Liver (tissue), 3 donors: ENCODE results near the gene KIR2DL1.
"Not testable (repeated sequence)": the region's sequence is repeated elsewhere in the genome, so short reads cannot be mapped to it uniquely, and the experiment has no call there.

Experiments
- CTCF ChIP-seq: fragments of 150-350 bp; IDR thresholded peaks from 2 replicates; pipeline ENCODE4 v1.5.1; 2017; ENCODE audit warnings: improper control_type of control experiment, low read depth, low read length; ENCODE audit not compliant: missing input control
- EGR1 ChIP-seq, 2 donors: IDR thresholded peaks; 2 replicates each; pipeline ENCODE4 v1.6.1; 2016 to 2018; ENCODE audit warnings: antibody characterized with exemption in 2 of 2, low read depth in 2 of 2
- FOXA1 ChIP-seq: IDR thresholded peaks from 2 replicates; pipeline ENCODE4 v1.6.1; 2016; ENCODE audit warnings: antibody characterized with exemption
- GABPA ChIP-seq, 2 donors: IDR thresholded peaks in 1 of 2; conservative IDR thresholded peaks in 1 of 2; 2 replicates each; pipeline ENCODE4 v1.6.1; 2016; ENCODE audit warnings: antibody characterized with exemption in 2 of 2, mild to moderate bottlenecking in 1 of 2, moderate library complexity in 1 of 2
- JUND ChIP-seq, 2 donors: IDR thresholded peaks; 2 replicates each; pipeline ENCODE4 v1.6.1; 2016; ENCODE audit warnings: antibody characterized with exemption in 2 of 2
- MAX ChIP-seq: IDR thresholded peaks from 2 replicates; pipeline ENCODE4 v1.6.1; 2016; ENCODE audit warnings: antibody characterized with exemption
- RAD21 ChIP-seq, 2 donors: IDR thresholded peaks; 2 replicates each; pipeline ENCODE4 v1.6.1; 2016; ENCODE audit warnings: antibody characterized with exemption in 2 of 2, mild to moderate bottlenecking in 2 of 2
- REST ChIP-seq: IDR thresholded peaks from 2 replicates; pipeline ENCODE4 v1.6.1; 2016; ENCODE audit warnings: antibody characterized with exemption, mild to moderate bottlenecking
- SP1 ChIP-seq: IDR thresholded peaks from 2 replicates; pipeline ENCODE4 v1.6.1; 2018; ENCODE audit warnings: antibody characterized with exemption, mild to moderate bottlenecking
- TAF1 ChIP-seq: conservative IDR thresholded peaks from 2 replicates; pipeline ENCODE4 v1.6.1; 2016; ENCODE audit warnings: antibody characterized with exemption, mild to moderate bottlenecking
- YY1 ChIP-seq: IDR thresholded peaks from 2 replicates; pipeline ENCODE4 v1.6.1; 2016; ENCODE audit warnings: antibody characterized with exemption, mild to moderate bottlenecking
- ZBTB33 ChIP-seq: IDR thresholded peaks from 2 replicates; pipeline ENCODE4 v1.6.1; 2016; ENCODE audit warnings: antibody characterized with exemption
- donor health status: healthy.
- donor health status: healthy.

GRCh38 chr19:54750276-54750675, 19.3 kb upstream of the KIR2DL1 start:
- not testable (repeated sequence) for TF ChIP-seq RAD21 (IDR thresholded peaks at IDR 0.05); CTCF; SP1; ZBTB33; YY1; TAF1; EGR1 (IDR thresholded peaks at IDR 0.05; ENCODE audit: low read depth in 2 of 2); REST; JUND (IDR thresholded peaks at IDR 0.05); GABPA (IDR thresholded peaks at IDR 0.05 in 1 of 2, conservative IDR thresholded peaks at IDR 0.05 in 1 of 2); MAX; FOXA1
